ENCODE measurements around the gene CIBAR2.
"Not testable (repeated sequence)": the region's sequence is repeated elsewhere in the genome, so short reads cannot be mapped to it uniquely, and the experiment has no call there.

The CIBAR2 gene

GRCh38 chr16:85056211-85056748, 56.0 kb downstream of the CIBAR2 start:
- DNase-seq = no peak

GRCh38 chr16:85055493-85056210, 56.6 kb downstream of the CIBAR2 start:
- DNase-seq = no peak

- no peak for DNase-seq
Observed at GRCh38 chr16:85054948-85055492, 57.3 kb downstream of the CIBAR2 start.

- DNase-seq = not testable (repeated sequence)
Observed at GRCh38 chr16:85054321-85054720, 58.0 kb downstream of the CIBAR2 start.

- DNase-seq = no peak
Observed at GRCh38 chr16:85052536-85052935, 59.7 kb downstream of the CIBAR2 start.

GRCh38 chr16:85051683-85052082, 60.6 kb downstream of the CIBAR2 start:
- DNase-seq = no peak

GRCh38 chr16:85051067-85051581, 61.1 kb downstream of the CIBAR2 start:
- no peak for DNase-seq

GRCh38 chr16:85049706-85050305, 62.5 kb downstream of the CIBAR2 start:
- DNase-seq = no peak

- no peak for DNase-seq
Observed at GRCh38 chr16:85048921-85049562, 63.2 kb downstream of the CIBAR2 start.
